Coronary artery (tissue), 2 donors: ENCODE measurements around the gene ATP5PB.

Experiments
- DNase-seq: peaks from one replicate; pipeline ENCODE4 v3.0.0-alpha.2; 2017; ENCODE audit warnings: low spot score
- H3K27ac ChIP-seq, 2 donors: fragments of 200-600 bp; sonication (generic); one replicate each; pipeline ENCODE4 v1.5.1; 2016 to 2019
- H3K4me3 ChIP-seq: fragments of 200-600 bp; sonication (generic); 2 replicates; pipeline ENCODE4 v1.5.1; 2016; ENCODE audit warnings: mild to moderate bottlenecking, moderate library complexity
- CTCF ChIP-seq: fragments of 200-600 bp; sonication (generic); IDR thresholded peaks from one replicate; pipeline ENCODE4 v1.5.1; 2019; ENCODE audit warnings: antibody characterized with exemption

ATP5PB gene

GRCh38 chr1:111511370-111511769 lies 62.1 kb downstream of the ATP5PB start:
- no peak overlapping the region for H3K4me3 ChIP-seq

More at GRCh38 chr1:111511370-111511769, 62.1 kb downstream of the ATP5PB start:
- no peak overlapping the region for H3K27ac ChIP-seq
- TF ChIP-seq CTCF = no peak
- DNase-seq = no peak
